Body of pancreas (tissue), 4 donors: ENCODE measurements around the gene KLK1. TPM values are rescaled to one million over a fixed set of nuclear protein-coding genes. Genes with fewer than 3 reads are reported as not detected.
A peak's percentile ranks its signal among the peaks of the same experiment; 100 is the strongest.

ENCODE experiments used
- ATAC-seq: fragments of 150-250 bp; one replicate; pipeline ENCODE4 v1.9.1; 2016
- DNase-seq, 4 donors: peaks; one replicate each; pipeline ENCODE4 v3.0.0-alpha.2; 2019
- H3K27ac ChIP-seq, 4 donors: fragments of 200-600 bp; sonication (generic); 1 replicate in 3 of 4; 2 replicates in 1 of 4; pipeline versions ENCODE4 v1.5.1 to v1.6.1; 2016 to 2019; ENCODE audit warnings: mild to moderate bottlenecking in 1 of 4, mixed read lengths in 1 of 4, moderate library complexity in 1 of 4
- H3K27me3 ChIP-seq, 2 donors: fragments of 200-600 bp; sonication (generic); one replicate each; pipeline ENCODE4 v1.6.0; 2016; ENCODE audit warnings: mild to moderate bottlenecking in 1 of 2
- H3K36me3 ChIP-seq, 2 donors: fragments of 200-600 bp; sonication (generic); replicated peaks in 1 of 2; 2 replicates each; pipeline ENCODE4 v1.5.1; 2016; ENCODE audit warnings: low read depth in 2 of 2; ENCODE audit not compliant: insufficient read depth in 1 of 2
- H3K4me1 ChIP-seq: fragments of 200-600 bp; sonication (generic); one replicate; pipeline ENCODE4 v1.6.0; 2016
- H3K4me3 ChIP-seq, 2 donors: fragments of 200-600 bp; sonication (generic); 1 replicate in 1 of 2; 2 replicates in 1 of 2; pipeline ENCODE4 v1.5.1; 2016 to 2019
- H3K9me3 ChIP-seq, 3 donors: fragments of 200-600 bp; sonication (generic); 1 replicate in 2 of 3; 2 replicates in 1 of 3; pipeline ENCODE4 v1.5.1; 2016
- POLR2A ChIP-seq, 3 donors: fragments of 450-650 bp; IDR thresholded peaks; one replicate each; pipeline ENCODE4 v1.6.1; 2016; ENCODE audit warnings: antibody characterized with exemption in 3 of 3, mild to moderate bottlenecking in 2 of 3
- WGBS, 2 donors: methylation state at CpG; one replicate each; pipeline ENCODE4 v1.1.5; 2017; 5-methylcytosine and 5-hydroxymethylcytosine counted together
- intact Hi-C: fragments of 100-400 bp; cut with DNase I; formaldehyde crosslinking; loops from one replicate; pipeline ENCODE4 v1.15.1; 2023
- total RNA-seq, 2 donors: library from RNA; depleted of rRNA; stranded (reverse); fragments of >200 nt; gene quantifications; one replicate each; pipeline ENCODE4 v1.1.0, GENCODE V29; 2016
- TF ChIP-seq, protein P1 (sequence below), 7 experiments: fragments of 450-650 bp in 4 of 7; fragments of 200-600 bp in 3 of 7; sonication (generic) in 3 of 7; IDR thresholded peaks; one replicate each; pipeline ENCODE4 v1.5.1; 2016 to 2019; ENCODE audit warnings: antibody characterized with exemption in 7 of 7

Gene KLK1
- total RNA-seq, 2 donors from 2014 or later = 937 to 947 TPM

GRCh38 chr19:50837300-50837699, 13.7 kb upstream of the KLK1 start:
- Histone ChIP-seq H3K36me3 (no peaks in the 10 kb centered on the region), H3K27ac (no peak overlapping the region), H3K27me3 (no peaks in the 10 kb centered on the region), H3K4me3 (no peak overlapping the region), H3K4me1 (peaks cover 14% of the 10 kb centered on the region), H3K9me3 (no peaks in the 10 kb centered on the region)
- no peak for TF ChIP-seq POLR2A (IDR thresholded peaks at IDR 0.05)
- TF ChIP-seq, protein P1, sequence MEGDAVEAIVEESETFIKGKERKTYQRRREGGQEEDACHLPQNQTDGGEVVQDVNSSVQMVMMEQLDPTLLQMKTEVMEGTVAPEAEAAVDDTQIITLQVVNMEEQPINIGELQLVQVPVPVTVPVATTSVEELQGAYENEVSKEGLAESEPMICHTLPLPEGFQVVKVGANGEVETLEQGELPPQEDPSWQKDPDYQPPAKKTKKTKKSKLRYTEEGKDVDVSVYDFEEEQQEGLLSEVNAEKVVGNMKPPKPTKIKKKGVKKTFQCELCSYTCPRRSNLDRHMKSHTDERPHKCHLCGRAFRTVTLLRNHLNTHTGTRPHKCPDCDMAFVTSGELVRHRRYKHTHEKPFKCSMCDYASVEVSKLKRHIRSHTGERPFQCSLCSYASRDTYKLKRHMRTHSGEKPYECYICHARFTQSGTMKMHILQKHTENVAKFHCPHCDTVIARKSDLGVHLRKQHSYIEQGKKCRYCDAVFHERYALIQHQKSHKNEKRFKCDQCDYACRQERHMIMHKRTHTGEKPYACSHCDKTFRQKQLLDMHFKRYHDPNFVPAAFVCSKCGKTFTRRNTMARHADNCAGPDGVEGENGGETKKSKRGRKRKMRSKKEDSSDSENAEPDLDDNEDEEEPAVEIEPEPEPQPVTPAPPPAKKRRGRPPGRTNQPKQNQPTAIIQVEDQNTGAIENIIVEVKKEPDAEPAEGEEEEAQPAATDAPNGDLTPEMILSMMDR (IDR thresholded peaks at IDR 0.05) = no peak
- WGBS, 2 donors = 51 to 82% methylated on average over 10 of the region's 10 CpGs
- DNase-seq = no peak
- intact Hi-C loops = no loop called here
- ATAC-seq = no peak

GRCh38 chr19:50836543-50837195, 13.1 kb upstream of the KLK1 start:
- 62 to 73% methylated on average over 19 of the region's 19 CpGs for WGBS, 2 donors
- TF ChIP-seq POLR2A (IDR thresholded peaks at IDR 0.05) = no peak
- TF ChIP-seq, protein P1 (IDR thresholded peaks at IDR 0.05) = no peak
- no peaks in the 10 kb centered on the region for H3K36me3 ChIP-seq
- DNase-seq (peak in 1 of 4 donors; percentile 33), ATAC-seq (no peak)
- no peaks in the 10 kb centered on the region for H3K9me3 ChIP-seq
- no peaks in the 10 kb centered on the region for H3K27me3 ChIP-seq
- no peak overlapping the region for H3K4me3 ChIP-seq
- intact Hi-C loops = no loop called here
- peak overlapping the region in 3 of 4 donors; percentile 59 to 69 (median 68) for H3K27ac ChIP-seq
- peaks cover 14% of the 10 kb centered on the region for H3K4me1 ChIP-seq

DNA sequence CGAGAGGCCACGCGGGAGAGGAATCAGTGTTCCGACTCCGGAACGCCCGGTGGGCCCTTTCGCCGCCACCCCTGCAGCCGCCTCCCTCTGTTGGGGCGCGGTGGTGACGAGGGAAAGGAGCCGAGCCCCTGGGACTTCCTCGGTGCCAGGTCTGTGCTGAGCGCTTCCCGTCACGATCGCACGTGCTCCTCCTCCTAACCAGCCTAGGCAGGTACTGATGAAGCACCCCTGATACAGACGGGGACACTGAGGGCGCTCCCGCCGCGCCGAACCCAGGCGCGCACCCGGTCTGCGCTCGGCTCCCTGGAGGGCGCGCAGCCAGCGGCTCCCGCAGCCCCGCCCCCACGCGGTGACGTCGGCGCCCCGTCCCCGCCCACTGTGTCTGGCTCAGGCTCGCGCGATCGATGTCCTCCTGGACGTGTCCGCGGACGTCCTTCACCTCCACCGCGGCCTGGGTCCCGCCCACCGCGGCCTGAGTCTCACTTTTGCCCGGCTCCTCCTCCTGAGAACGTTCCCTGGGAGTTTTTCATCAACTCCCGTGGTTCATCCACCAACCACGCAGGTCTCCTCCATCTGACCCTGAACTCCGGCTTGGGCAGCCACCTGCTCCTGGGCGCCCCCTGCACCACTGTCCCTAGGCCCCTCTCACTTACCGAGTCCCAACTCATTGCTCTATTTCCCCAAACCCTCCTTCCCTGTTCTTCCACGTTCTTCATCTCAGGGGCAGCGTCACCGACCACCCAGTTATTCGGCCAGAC, 12.4 kb upstream of the KLK1 start:
- Histone ChIP-seq H3K27me3 (no peaks in the 10 kb centered on the region), H3K4me3 (peak overlapping the region; percentile 27 to 30), H3K36me3 (no peaks in the 10 kb centered on the region), H3K4me1 (peaks cover 14% of the 10 kb centered on the region), H3K9me3 (no peaks in the 10 kb centered on the region), H3K27ac (peak overlapping the region; percentile 30 to 69 (median 64))
- DNase-seq = peak; percentile 90 to 93 (median 93)
- peak; percentile 98 for ATAC-seq
- TF ChIP-seq, protein P1 (IDR thresholded peaks at IDR 0.05) = peak in 1 of 7 experiments; percentile 15
- peak; percentile 80 to 83 (median 83) for TF ChIP-seq POLR2A (IDR thresholded peaks at IDR 0.05)
- intact Hi-C loops = no loop called here
- 3 to 4% methylated on average over 24 to 55 of the region's 67 CpGs for WGBS, 2 donors

DNA sequence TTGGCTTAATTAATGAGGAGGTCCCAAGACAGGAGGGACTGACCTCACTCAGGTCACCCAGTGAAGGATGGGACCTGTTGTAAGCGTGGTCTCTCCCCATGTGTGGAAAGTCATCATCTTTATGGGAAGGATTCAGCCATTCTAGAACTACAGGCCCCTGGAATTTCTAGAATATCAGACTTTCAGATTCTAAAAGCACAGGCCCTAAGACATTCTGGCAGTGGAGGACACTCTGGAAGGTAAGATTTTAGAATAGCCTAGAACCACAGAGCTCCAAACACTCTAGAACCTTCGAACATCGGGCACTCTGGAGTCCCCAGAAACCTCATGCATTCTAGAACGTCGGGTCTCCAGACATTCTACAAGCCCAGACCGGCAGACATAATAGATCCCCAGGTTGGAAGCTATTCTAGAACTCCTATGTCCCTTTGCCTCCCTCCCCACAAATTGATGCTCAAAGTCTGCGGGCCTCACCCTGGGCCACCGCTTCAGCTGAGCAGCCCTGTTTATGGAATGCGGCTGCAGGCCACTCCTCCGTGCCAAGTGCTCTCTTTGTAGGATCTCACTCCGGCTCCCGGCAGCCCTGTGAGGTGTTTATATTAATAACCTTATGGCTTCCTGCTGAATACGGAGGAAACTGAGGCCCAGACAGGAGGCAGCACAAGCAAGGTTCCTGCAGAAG, 11.7 kb upstream of the KLK1 start:
- H3K27ac ChIP-seq = peak overlapping the region; percentile 30 to 69 (median 64)
- peak overlapping the region; percentile 27 to 30 for H3K4me3 ChIP-seq

More for the DNA sequence above, 11.7 kb upstream of the KLK1 start:
- no peaks in the 10 kb centered on the region for H3K27me3 ChIP-seq
- TF ChIP-seq, protein P1 (IDR thresholded peaks at IDR 0.05) = no peak
- no peak for TF ChIP-seq POLR2A (IDR thresholded peaks at IDR 0.05)
- peaks cover 14% of the 10 kb centered on the region for H3K4me1 ChIP-seq
- 19 to 24% methylated on average over 13 of the region's 13 CpGs for WGBS, 2 donors
- no peaks in the 10 kb centered on the region for H3K9me3 ChIP-seq
- peak; percentile 53 for ATAC-seq
- intact Hi-C loops = no loop called here
- no peaks in the 10 kb centered on the region for H3K36me3 ChIP-seq
- peak in 3 of 4 donors; percentile 51 to 56 (median 51) for DNase-seq
